GM19468 (cell line): Measurements from ENCODE around the gene TMEM270.
"Not testable (repeated sequence)": the region's sequence is repeated elsewhere in the genome, so short reads cannot be mapped to it uniquely, and the experiment has no call there.

Experiments used
- ATAC-seq: cut with Tn5 transposase; IDR thresholded peaks from one replicate; pipeline ENCODE4 v1.9.1; 2021; ENCODE audit warnings: mild to moderate bottlenecking, moderate library complexity, moderate number of reproducible peaks; ENCODE audit not compliant: unreplicated experiment; ENCODE audit errors: extremely low read depth

The TMEM270 gene

DNA sequence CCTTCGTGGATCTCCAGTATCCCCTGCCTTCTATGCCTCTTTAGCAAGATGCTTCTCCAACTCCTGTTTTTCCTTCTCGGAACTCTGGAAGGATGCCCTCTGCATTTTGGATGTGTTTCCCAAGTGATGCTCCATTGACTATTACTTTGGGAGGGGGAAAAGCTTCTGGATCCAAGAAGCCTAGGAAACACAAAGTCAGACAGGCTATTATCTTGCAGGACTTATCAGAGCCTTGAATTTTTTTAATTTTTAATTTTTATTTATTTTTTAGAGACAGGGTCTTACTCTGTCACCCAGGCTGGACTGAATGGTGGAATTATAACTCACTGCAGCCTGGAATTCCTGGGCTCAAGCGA lies 21.1 kb downstream of the TMEM270 start:
- no peak for ATAC-seq

GRCh38 chr7:73884867-73885422 lies 24.0 kb downstream of the TMEM270 start:
- not testable (repeated sequence) for ATAC-seq

GRCh38 chr7:73885433-73885974 lies 24.5 kb downstream of the TMEM270 start:
- ATAC-seq: no peak

DNA sequence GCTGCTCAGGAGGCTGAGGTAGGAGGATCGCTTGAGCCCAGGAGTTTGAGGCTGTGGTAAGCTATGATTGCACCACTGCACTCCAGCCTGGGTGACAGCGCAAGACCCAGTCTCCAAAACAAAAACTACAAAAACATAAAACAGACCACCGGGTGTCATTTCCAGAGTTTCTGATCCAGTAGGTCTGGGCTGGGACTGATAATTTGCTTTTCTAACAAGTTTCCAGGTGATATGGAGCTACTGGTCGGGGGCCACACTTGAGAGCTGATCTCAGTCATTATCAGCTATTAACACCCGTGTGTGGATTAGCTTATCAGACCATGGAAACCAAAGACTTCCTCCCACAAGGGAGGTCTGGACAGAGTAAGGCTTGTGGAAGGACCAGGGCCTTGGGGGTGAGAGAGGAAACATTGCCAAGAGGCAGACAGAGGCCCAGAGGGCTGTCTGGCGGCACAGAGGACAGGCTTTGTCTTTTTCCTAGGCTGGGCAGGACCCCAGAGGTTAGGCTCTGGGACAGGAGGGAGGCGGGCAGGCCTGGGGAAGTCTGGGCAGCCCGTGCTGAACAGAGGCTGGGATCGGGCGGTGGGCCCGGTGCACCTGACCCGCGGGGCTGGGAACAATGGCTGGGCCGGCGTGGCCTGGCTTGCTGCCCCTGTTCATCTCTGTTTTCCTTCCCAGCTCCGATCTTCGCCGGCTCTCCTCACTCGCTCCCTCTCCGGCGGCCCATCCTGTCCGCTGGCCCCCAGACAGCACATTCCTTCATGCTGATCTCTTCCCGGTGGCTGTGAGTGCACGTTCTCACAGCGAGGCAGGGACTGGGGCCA lies 25.2 kb downstream of the TMEM270 start:
- no peak for ATAC-seq

DNA sequence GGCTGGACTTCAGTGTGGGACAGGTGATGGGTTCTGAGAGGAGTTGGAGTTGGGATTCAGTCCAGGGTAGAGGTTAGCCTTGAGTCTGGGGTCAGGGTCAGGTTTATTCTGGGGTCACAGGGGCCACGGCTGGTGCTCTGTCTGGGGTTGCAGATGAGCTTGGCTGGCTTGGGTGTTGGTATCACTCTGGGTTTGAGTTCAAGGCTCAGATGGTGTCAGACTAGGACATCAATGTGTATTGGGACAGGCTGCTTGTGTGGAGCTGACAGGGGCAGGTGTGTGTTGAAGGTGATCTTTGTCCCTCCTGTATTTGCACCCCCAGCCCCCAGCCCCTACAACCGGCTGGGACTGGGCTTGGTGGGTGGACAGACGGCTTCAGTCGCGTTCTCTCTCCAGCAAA lies 26.8 kb downstream of the TMEM270 start:
- ATAC-seq: no peak

- ATAC-seq: no peak
These were observed 28.0 kb downstream of the TMEM270 start for GRCh38 chr7:73888959-73889358.

- ATAC-seq: no peak
These were observed 29.7 kb downstream of the TMEM270 start for GRCh38 chr7:73890555-73891147.

- ATAC-seq: no peak
These were observed 30.4 kb downstream of the TMEM270 start for GRCh38 chr7:73891178-73891885.

- no peak for ATAC-seq
These were observed 31.3 kb downstream of the TMEM270 start for GRCh38 chr7:73892003-73892999.

GRCh38 chr7:73893342-73894101 lies 32.6 kb downstream of the TMEM270 start:
- no peak for ATAC-seq

DNA sequence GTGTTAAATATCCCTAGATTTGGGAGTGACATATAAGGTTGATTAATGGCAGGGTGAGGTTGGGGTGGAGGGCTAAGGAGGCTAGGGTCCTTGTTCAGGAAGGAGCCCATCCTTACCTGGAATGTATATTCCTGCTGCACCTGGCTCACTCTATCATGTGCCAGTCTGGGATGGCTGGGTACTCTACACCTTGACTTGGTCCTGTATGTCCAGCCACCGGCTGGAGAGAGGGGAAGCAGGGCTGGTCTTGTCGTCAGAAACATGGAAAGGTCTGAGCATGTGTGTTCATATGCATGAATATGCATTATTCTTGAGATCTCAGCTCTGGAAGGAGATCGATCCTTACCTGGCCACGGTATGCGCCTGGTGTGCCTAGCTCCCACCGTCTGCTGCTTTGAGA lies 33.2 kb downstream of the TMEM270 start:
- ATAC-seq: no peak

- ATAC-seq: no peak
These were observed 34.0 kb downstream of the TMEM270 start for GRCh38 chr7:73894733-73895551.

- no peak for ATAC-seq
These were observed 34.7 kb downstream of the TMEM270 start for GRCh38 chr7:73895626-73896025.

- no peak for ATAC-seq
These were observed 35.5 kb downstream of the TMEM270 start for GRCh38 chr7:73896454-73896853.

DNA sequence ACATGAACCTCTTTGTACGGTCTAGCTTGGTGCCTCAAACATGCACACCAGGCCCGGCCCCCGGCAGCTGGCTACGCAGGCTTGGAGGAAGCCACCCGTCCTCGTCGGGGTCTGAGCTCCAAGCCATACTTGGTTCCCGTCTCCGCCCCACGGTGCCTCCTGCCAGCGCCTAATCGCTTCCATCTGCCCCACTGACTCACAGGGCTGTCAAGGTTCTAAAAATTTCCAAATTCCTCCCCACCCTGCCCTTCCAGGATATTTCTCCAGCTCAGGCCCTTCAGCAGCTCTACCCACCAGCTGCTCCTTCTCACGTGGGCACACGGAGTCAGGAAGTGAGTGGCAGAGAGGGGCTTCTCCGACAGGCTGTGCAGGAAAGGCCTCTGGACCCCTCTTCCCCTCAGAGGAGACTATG lies 38.8 kb downstream of the TMEM270 start:
- no peak for ATAC-seq

GRCh38 chr7:73900286-73900685 lies 39.3 kb downstream of the TMEM270 start:
- no peak for ATAC-seq

- ATAC-seq: no peak
These were observed 40.4 kb downstream of the TMEM270 start for GRCh38 chr7:73901231-73901822.
